HEK293 (cell line): ENCODE data around the gene ITGA8.

Experiments used
- KLF16 ChIP-seq: fragments of 450-650 bp; formaldehyde crosslinking; IDR thresholded peaks from 2 replicates; pipeline ENCODE4 v1.5.1; 2017; ENCODE audit warnings: missing biosample characterization, missing genetic modification characterization
- OVOL3 ChIP-seq: fragments of 450-650 bp; formaldehyde crosslinking; IDR thresholded peaks from 2 replicates; pipeline ENCODE4 v1.5.1; 2016; ENCODE audit warnings: missing biosample characterization, missing genetic modification characterization
- ZBTB7A ChIP-seq: fragments of 450-650 bp; formaldehyde crosslinking; IDR thresholded peaks from 2 replicates; pipeline ENCODE4 v1.5.1; 2016; ENCODE audit warnings: low read depth, missing biosample characterization, missing genetic modification characterization
- ZNF274 ChIP-seq, 2 experiments: fragments of 200-500 bp in 1 of 2; fragments of 450-650 bp in 1 of 2; sonication (Bioruptor generic) in 1 of 2; formaldehyde crosslinking in 1 of 2; IDR thresholded peaks; 2 replicates each; pipeline versions ENCODE4 v1.5.1 to v1.6.1; 2014 to 2016; ENCODE audit warnings: borderline replicate concordance in 1 of 2, inconsistent platforms in 1 of 2, low read length in 1 of 2, missing biosample characterization in 1 of 2, missing genetic modification characterization in 1 of 2
- ZNF596 ChIP-seq: fragments of 450-650 bp; IDR thresholded peaks from 2 replicates; pipeline ENCODE4 v1.5.0; 2018; ENCODE audit warnings: missing biosample characterization, mild to moderate bottlenecking, missing genetic modification characterization, moderate library complexity
- TF ChIP-seq, protein P1 (sequence below): fragments of 450-650 bp; formaldehyde crosslinking; IDR thresholded peaks from 2 replicates; pipeline ENCODE4 v1.5.1; 2016; ENCODE audit warnings: missing biosample characterization, missing genetic modification characterization
- TF ChIP-seq, protein P2 (sequence below): fragments of 450-650 bp; formaldehyde crosslinking; IDR thresholded peaks from 2 replicates; pipeline ENCODE4 v1.5.1; 2016; ENCODE audit warnings: missing biosample characterization, missing genetic modification characterization

DNA sequence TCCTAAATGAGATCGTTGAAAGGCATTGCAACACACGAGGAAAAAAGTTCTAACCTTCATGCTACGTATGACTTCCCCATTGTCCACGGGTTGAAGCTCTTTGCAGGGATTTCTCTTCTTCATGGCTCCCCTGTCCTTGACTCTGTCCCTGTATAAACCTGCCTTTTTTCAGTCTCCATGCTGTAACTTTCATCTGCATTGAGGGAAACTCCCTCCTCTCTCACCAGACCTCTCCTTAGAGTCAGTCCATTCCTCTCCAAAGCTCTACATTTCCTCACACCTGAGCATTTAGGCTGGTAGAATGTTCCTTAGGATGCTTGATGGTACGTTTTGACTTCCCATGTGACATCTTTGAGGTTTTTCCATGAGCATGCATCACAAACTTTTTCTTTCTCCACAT, 214.4 kb downstream of the ITGA8 start:
- no peak for TF ChIP-seq ZNF274 (IDR thresholded peaks at IDR 0.05; ENCODE audit: low read length)
- TF ChIP-seq ZNF274 (tag by site-specific recombination; IDR thresholded peaks at IDR 0.05; ENCODE audit: borderline replicate concordance), result no peak
- no peak for TF ChIP-seq KLF16 (tag by site-specific recombination)
- TF ChIP-seq, protein P1, sequence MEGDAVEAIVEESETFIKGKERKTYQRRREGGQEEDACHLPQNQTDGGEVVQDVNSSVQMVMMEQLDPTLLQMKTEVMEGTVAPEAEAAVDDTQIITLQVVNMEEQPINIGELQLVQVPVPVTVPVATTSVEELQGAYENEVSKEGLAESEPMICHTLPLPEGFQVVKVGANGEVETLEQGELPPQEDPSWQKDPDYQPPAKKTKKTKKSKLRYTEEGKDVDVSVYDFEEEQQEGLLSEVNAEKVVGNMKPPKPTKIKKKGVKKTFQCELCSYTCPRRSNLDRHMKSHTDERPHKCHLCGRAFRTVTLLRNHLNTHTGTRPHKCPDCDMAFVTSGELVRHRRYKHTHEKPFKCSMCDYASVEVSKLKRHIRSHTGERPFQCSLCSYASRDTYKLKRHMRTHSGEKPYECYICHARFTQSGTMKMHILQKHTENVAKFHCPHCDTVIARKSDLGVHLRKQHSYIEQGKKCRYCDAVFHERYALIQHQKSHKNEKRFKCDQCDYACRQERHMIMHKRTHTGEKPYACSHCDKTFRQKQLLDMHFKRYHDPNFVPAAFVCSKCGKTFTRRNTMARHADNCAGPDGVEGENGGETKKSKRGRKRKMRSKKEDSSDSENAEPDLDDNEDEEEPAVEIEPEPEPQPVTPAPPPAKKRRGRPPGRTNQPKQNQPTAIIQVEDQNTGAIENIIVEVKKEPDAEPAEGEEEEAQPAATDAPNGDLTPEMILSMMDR (tag by site-specific recombination), result no peak
- TF ChIP-seq, protein P2, sequence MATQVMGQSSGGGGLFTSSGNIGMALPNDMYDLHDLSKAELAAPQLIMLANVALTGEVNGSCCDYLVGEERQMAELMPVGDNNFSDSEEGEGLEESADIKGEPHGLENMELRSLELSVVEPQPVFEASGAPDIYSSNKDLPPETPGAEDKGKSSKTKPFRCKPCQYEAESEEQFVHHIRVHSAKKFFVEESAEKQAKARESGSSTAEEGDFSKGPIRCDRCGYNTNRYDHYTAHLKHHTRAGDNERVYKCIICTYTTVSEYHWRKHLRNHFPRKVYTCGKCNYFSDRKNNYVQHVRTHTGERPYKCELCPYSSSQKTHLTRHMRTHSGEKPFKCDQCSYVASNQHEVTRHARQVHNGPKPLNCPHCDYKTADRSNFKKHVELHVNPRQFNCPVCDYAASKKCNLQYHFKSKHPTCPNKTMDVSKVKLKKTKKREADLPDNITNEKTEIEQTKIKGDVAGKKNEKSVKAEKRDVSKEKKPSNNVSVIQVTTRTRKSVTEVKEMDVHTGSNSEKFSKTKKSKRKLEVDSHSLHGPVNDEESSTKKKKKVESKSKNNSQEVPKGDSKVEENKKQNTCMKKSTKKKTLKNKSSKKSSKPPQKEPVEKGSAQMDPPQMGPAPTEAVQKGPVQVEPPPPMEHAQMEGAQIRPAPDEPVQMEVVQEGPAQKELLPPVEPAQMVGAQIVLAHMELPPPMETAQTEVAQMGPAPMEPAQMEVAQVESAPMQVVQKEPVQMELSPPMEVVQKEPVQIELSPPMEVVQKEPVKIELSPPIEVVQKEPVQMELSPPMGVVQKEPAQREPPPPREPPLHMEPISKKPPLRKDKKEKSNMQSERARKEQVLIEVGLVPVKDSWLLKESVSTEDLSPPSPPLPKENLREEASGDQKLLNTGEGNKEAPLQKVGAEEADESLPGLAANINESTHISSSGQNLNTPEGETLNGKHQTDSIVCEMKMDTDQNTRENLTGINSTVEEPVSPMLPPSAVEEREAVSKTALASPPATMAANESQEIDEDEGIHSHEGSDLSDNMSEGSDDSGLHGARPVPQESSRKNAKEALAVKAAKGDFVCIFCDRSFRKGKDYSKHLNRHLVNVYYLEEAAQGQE, result no peak
- TF ChIP-seq ZBTB7A (tag by site-specific recombination), result no peak
- no peak for TF ChIP-seq OVOL3 (tag by site-specific recombination)
- TF ChIP-seq ZNF596 (tag by site-specific recombination), result 0 out of 2 replicates have a peak, but pooled peaks have one; percentile 31
